ENCODE data around the gene STX3.

DNA sequence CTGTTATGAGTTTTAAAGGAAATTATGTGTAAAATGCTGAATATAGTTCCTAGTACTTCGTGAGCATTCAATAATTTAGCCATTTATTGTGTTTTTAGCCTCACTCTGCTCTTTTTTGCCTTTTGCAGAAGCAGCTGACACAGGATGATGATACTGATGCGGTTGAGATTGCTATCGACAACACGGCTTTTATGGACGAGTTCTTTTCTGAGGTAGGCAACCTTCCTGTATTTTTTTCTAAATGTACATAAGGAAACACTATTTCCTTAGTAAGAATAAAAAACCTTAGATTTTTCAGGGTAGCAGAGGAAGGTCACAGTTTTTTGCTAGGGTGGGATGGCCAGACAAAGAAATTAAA is 17.9 kb downstream of the STX3 start:
- TF ChIP-seq CTCF (IDR thresholded peaks at IDR 0.05) (no peak), POLR2A (IDR thresholded peaks at IDR 0.05) (no peak)
